ENCODE data around the gene KCNQ5. TPM values are rescaled to one million over a fixed set of nuclear protein-coding genes. Genes with fewer than 3 reads are reported as not detected.

Gene KCNQ5
- total RNA-seq, 1 donor from 2014 or later, result 0.08 TPM

GRCh38 chr6:73041051-73041450 lies 419.2 kb downstream of the KCNQ5 start:
- H3K4me3 Mint-ChIP-seq (ENCODE audit: unreplicated experiment), result no peak overlapping the region
- TF ChIP-seq CTCF (IDR thresholded peaks at IDR 0.05; ENCODE audit: unreplicated experiment), result no peak

DNA sequence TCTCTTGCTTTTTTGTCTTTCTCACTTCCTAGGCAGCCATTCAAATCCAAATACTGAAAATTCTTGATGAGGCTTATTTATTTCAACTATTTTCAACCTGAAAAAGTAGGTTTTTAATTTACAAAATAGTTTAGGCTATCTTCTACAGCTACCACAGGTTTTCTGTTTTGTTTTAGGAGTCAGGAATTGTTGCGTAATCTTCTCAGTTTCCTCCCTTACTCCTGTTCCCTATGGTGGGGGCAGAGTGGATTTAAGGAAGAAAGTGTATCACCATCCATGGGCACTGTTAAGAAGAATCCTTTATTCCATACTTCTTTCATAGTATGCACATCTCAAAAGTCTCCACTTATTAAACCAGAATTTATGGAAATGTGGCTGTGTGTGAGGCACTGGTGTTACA lies 421.0 kb downstream of the KCNQ5 start:
- DNase-seq (ENCODE audit: low spot score), result no peak
- Mint-ChIP-seq H3K36me3 (ENCODE audit: low read depth, unreplicated experiment) (no peaks in the 10 kb centered on the region), H3K27me3 (ENCODE audit: unreplicated experiment) (no peaks in the 10 kb centered on the region), H3K27ac (ENCODE audit: unreplicated experiment) (no peak overlapping the region), H3K9me3 (ENCODE audit: unreplicated experiment) (no peaks in the 10 kb centered on the region), H3K4me1 (ENCODE audit: unreplicated experiment) (no peaks in the 10 kb centered on the region), H3K4me3 (ENCODE audit: unreplicated experiment) (no peak overlapping the region)
- TF ChIP-seq CTCF (IDR thresholded peaks at IDR 0.05; ENCODE audit: unreplicated experiment), result no peak

More at GRCh38 chr6:73041051-73041450, 419.2 kb downstream of the KCNQ5 start:
- no peak overlapping the region for H3K27ac Mint-ChIP-seq (ENCODE audit: unreplicated experiment)
- no peaks in the 10 kb centered on the region for H3K4me1 Mint-ChIP-seq (ENCODE audit: unreplicated experiment)
- no peaks in the 10 kb centered on the region for H3K9me3 Mint-ChIP-seq (ENCODE audit: unreplicated experiment)
- no peaks in the 10 kb centered on the region for H3K27me3 Mint-ChIP-seq (ENCODE audit: unreplicated experiment)
- DNase-seq (ENCODE audit: low spot score), result no peak
- H3K36me3 Mint-ChIP-seq (ENCODE audit: low read depth, unreplicated experiment), result no peaks in the 10 kb centered on the region

GRCh38 chr6:73043446-73043845 lies 421.6 kb downstream of the KCNQ5 start:
- TF ChIP-seq CTCF (IDR thresholded peaks at IDR 0.05; ENCODE audit: unreplicated experiment), result no peak
- no peak overlapping the region for H3K4me3 Mint-ChIP-seq (ENCODE audit: unreplicated experiment)
- H3K27me3 Mint-ChIP-seq (ENCODE audit: unreplicated experiment), result no peaks in the 10 kb centered on the region
- no peaks in the 10 kb centered on the region for H3K4me1 Mint-ChIP-seq (ENCODE audit: unreplicated experiment)
- H3K36me3 Mint-ChIP-seq (ENCODE audit: low read depth, unreplicated experiment), result no peaks in the 10 kb centered on the region
- no peaks in the 10 kb centered on the region for H3K9me3 Mint-ChIP-seq (ENCODE audit: unreplicated experiment)
- no peak for DNase-seq (ENCODE audit: low spot score)
- no peak overlapping the region for H3K27ac Mint-ChIP-seq (ENCODE audit: unreplicated experiment)

- Mint-ChIP-seq H3K9me3 (ENCODE audit: unreplicated experiment) (no peaks in the 10 kb centered on the region), H3K27me3 (ENCODE audit: unreplicated experiment) (no peaks in the 10 kb centered on the region), H3K27ac (ENCODE audit: unreplicated experiment) (no peak overlapping the region), H3K36me3 (ENCODE audit: low read depth, unreplicated experiment) (no peaks in the 10 kb centered on the region), H3K4me3 (ENCODE audit: unreplicated experiment) (no peak overlapping the region), H3K4me1 (ENCODE audit: unreplicated experiment) (no peaks in the 10 kb centered on the region)
- DNase-seq (ENCODE audit: low spot score), result no peak
- no peak for TF ChIP-seq CTCF (IDR thresholded peaks at IDR 0.05; ENCODE audit: unreplicated experiment)
Observed at GRCh38 chr6:73045609-73046008, 423.7 kb downstream of the KCNQ5 start.

DNA sequence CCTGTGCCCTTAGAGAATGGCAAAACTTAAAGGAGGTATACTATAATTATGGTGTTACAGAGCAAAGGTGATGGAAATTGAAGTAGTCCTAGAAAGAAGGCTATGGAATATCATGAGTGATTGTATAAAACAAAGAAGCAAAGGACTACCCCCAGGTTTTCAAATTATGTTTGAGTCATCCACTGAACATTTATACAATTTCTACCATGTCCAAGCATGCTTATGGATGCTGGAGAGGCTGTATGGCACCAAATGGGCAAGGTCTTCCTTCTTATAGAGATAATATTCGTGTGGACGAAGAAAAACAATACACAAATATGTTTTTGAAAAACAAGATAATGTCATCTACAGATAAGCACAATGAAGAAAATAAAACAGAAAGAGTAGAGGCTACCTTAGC lies 425.9 kb downstream of the KCNQ5 start:
- no peak overlapping the region for H3K27ac Mint-ChIP-seq (ENCODE audit: unreplicated experiment)
- DNase-seq (ENCODE audit: low spot score), result no peak
- H3K27me3 Mint-ChIP-seq (ENCODE audit: unreplicated experiment), result no peaks in the 10 kb centered on the region
- TF ChIP-seq CTCF (IDR thresholded peaks at IDR 0.05; ENCODE audit: unreplicated experiment), result no peak
- H3K9me3 Mint-ChIP-seq (ENCODE audit: unreplicated experiment), result no peaks in the 10 kb centered on the region
- no peaks in the 10 kb centered on the region for H3K36me3 Mint-ChIP-seq (ENCODE audit: low read depth, unreplicated experiment)
- no peaks in the 10 kb centered on the region for H3K4me1 Mint-ChIP-seq (ENCODE audit: unreplicated experiment)
- H3K4me3 Mint-ChIP-seq (ENCODE audit: unreplicated experiment), result no peak overlapping the region

Measured in endothelial cell (in vitro differentiated cells).